Prostate gland (tissue), 2 donors: Measurements from ENCODE around the gene KRTAP10-10.

Source experiments
- CTCF ChIP-seq, 4 experiments: fragments of 200-600 bp in 2 of 4; fragments of 450-650 bp in 2 of 4; sonication (generic) in 2 of 4; IDR thresholded peaks; 1 replicate in 3 of 4; 2 replicates in 1 of 4; pipeline ENCODE4 v1.5.1; 2016 to 2019; ENCODE audit warnings: antibody characterized with exemption in 4 of 4, mild to moderate bottlenecking in 2 of 4, moderate library complexity in 2 of 4
- POLR2A ChIP-seq: fragments of 450-650 bp; IDR thresholded peaks from one replicate; pipeline ENCODE4 v1.6.1; 2016; ENCODE audit warnings: antibody characterized with exemption, mild to moderate bottlenecking

- TF ChIP-seq CTCF (IDR thresholded peaks at IDR 0.05) (no peak), POLR2A (no peak)
Measured at GRCh38 chr21:44653123-44653522, 16.0 kb downstream of the KRTAP10-10 start.
